Measurements from ENCODE around the gene TMPRSS12. TPM values are rescaled to one million over a fixed set of nuclear protein-coding genes. Genes with fewer than 3 reads are reported as not detected.
"Not testable (repeated sequence)": the region's sequence is repeated elsewhere in the genome, so short reads cannot be mapped to it uniquely, and the experiment has no call there.

The TMPRSS12 gene
- total RNA-seq, 1 experiment from 2014 or later, result not detected

GRCh38 chr12:50926415-50926814 lies 83.7 kb downstream of the TMPRSS12 start:
- Histone ChIP-seq H2AFZ (ENCODE audit: low read length) (no peak overlapping the region), H3K27me3 (ENCODE audit: low read length) (no peaks in the 10 kb centered on the region), H3K9me2 (replicated peaks; ENCODE audit: low read length) (no peaks in the 10 kb centered on the region), H3K4me2 (ENCODE audit: low read length) (no peak overlapping the region), H3K79me2 (ENCODE audit: low read length) (no peaks in the 10 kb centered on the region), H3K36me3 (ENCODE audit: low read depth, low read length) (no peaks in the 10 kb centered on the region), H4K20me1 (ENCODE audit: low read length) (no peaks in the 10 kb centered on the region), H3K27ac (ENCODE audit: low read length) (no peak overlapping the region), H3K9ac (ENCODE audit: low read length) (no peak overlapping the region), H3K4me1 (ENCODE audit: insufficient read depth, low read length) (peaks cover 14% of the 10 kb centered on the region), H3K9me3 (ENCODE audit: low read length) (no peaks in the 10 kb centered on the region), H3F3A (ENCODE audit: low read length, unreplicated experiment) (no peaks in the 10 kb centered on the region), H3K4me3 (ENCODE audit: low read length) (no peak overlapping the region)
- BruUV-seq (replicated peaks), result no TSS peak
- no peak for TF ChIP-seq CTCF (conservative IDR thresholded peaks at IDR 0.05; ENCODE audit: low read depth, low read length)
- no peak for TF ChIP-seq EZH2phosphoT487 (IDR thresholded peaks at IDR 0.05; ENCODE audit: borderline replicate concordance, low read length)
- POLR2A ChIA-PET (ENCODE audit: unreplicated experiment), result no interaction called here
- ATAC-seq (no peak), DNase-seq (no peak)
- CTCF ChIA-PET, result no interaction called here
- intact Hi-C loops (cut with micrococcal nuclease), result loop anchor here (10.0 kb wide), 1 partner anchor 62 kb away; no protein-coding TSS in a partner anchor

- H3K4me2 ChIP-seq (ENCODE audit: low read length); BruUV-seq (replicated peaks); H3K9me2 ChIP-seq (replicated peaks; ENCODE audit: low read length); H3K9ac ChIP-seq (ENCODE audit: low read length); DNase-seq; H3K27ac ChIP-seq (ENCODE audit: low read length); H4K20me1 ChIP-seq (ENCODE audit: low read length); H3K9me3 ChIP-seq (ENCODE audit: low read length); H3K79me2 ChIP-seq (ENCODE audit: low read length); H3K27me3 ChIP-seq (ENCODE audit: low read length); H3K36me3 ChIP-seq (ENCODE audit: low read depth, low read length); POLR2A ChIA-PET (ENCODE audit: unreplicated experiment); ATAC-seq; H2AFZ ChIP-seq (ENCODE audit: low read length); CTCF ChIA-PET; H3F3A ChIP-seq (ENCODE audit: low read length, unreplicated experiment); H3K4me3 ChIP-seq (ENCODE audit: low read length): not testable (repeated sequence)
- peaks cover 14% of the 10 kb centered on the region for H3K4me1 ChIP-seq (ENCODE audit: insufficient read depth, low read length)
- intact Hi-C loops (cut with micrococcal nuclease), result loop anchor here (10.0 kb wide), 1 partner anchor 62 kb away; no protein-coding TSS in a partner anchor
Observed at GRCh38 chr12:50926932-50927331, 84.2 kb downstream of the TMPRSS12 start.

- intact Hi-C loops (cut with micrococcal nuclease), result loop anchor here (10.0 kb wide), 1 partner anchor 63 kb away; no protein-coding TSS in a partner anchor
- Histone ChIP-seq H4K20me1 (ENCODE audit: low read length) (no peaks in the 10 kb centered on the region), H3K27me3 (ENCODE audit: low read length) (no peaks in the 10 kb centered on the region), H3K79me2 (ENCODE audit: low read length) (no peaks in the 10 kb centered on the region), H3K9me2 (replicated peaks; ENCODE audit: low read length) (no peaks in the 10 kb centered on the region), H3K36me3 (ENCODE audit: low read depth, low read length) (no peaks in the 10 kb centered on the region), H3K27ac (ENCODE audit: low read length) (no peak overlapping the region), H3K4me3 (ENCODE audit: low read length) (no peak overlapping the region), H3K9ac (ENCODE audit: low read length) (no peak overlapping the region), H2AFZ (ENCODE audit: low read length) (no peak overlapping the region), H3K4me2 (ENCODE audit: low read length) (no peak overlapping the region), H3K9me3 (ENCODE audit: low read length) (no peaks in the 10 kb centered on the region), H3F3A (ENCODE audit: low read length, unreplicated experiment) (no peaks in the 10 kb centered on the region), H3K4me1 (ENCODE audit: insufficient read depth, low read length) (peaks cover 14% of the 10 kb centered on the region)
- DNase-seq (no peak), ATAC-seq (no peak)
- ChIA-PET POLR2A (ENCODE audit: unreplicated experiment) (no interaction called here), CTCF (no interaction called here)
- no peak for TF ChIP-seq EZH2 (IDR thresholded peaks at IDR 0.05; ENCODE audit: low read length, unreplicated experiment)
- TF ChIP-seq CTCF (conservative IDR thresholded peaks at IDR 0.05; ENCODE audit: low read depth, low read length), result no peak
- no peak for TF ChIP-seq EZH2phosphoT487 (IDR thresholded peaks at IDR 0.05; ENCODE audit: borderline replicate concordance, low read length)
- BruUV-seq (replicated peaks), result no TSS peak
Observed at GRCh38 chr12:50927356-50927755, 84.6 kb downstream of the TMPRSS12 start.
